NCI-H2196 treated with DMSO at 0.1 percent for 48 hours (cell line): ENCODE measurements around the gene SEC14L6.

Experiments used
- DNase-seq: peaks from one replicate; lab custom pipeline; 2025; ENCODE audit not compliant: unreplicated experiment; lab: John Stamatoyannopoulos, UW

SEC14L6 gene

GRCh38 chr22:30538280-30538679, 8.3 kb downstream of the SEC14L6 start:
- DNase-seq = no peak

DNA sequence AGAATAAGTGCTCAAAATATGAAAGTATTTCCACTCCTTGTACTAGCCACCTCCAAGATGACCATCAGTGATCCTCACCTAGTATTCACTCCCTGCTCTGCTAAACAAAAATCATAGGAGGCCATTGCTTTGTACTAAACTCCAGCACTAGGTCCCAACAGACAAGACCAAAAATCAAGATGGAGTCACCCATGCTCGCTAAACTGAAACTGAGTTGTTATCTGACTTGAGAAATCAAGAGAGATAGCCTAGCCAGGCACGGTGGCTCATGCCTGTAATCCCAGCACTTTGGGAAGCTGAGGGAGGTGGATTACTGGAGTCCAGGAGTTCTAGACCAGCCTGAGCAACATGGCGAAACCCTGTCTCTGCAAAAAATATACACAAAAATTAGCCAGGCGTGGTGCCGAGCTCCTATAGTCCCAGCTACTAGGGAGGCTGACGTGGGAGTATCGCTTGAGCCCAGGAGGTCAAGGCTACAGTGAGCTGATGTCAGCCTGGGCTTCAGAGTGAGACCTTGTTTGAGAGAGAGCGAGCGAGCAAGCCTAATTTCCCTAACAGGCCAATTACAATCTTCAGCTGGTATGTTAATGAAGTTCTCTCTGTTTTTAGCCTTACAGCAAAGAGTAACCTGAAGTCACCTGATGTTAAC, 9.3 kb downstream of the SEC14L6 start:
- DNase-seq = no peak

GRCh38 chr22:30535182-30535581, 11.4 kb downstream of the SEC14L6 start:
- DNase-seq = no peak

DNA sequence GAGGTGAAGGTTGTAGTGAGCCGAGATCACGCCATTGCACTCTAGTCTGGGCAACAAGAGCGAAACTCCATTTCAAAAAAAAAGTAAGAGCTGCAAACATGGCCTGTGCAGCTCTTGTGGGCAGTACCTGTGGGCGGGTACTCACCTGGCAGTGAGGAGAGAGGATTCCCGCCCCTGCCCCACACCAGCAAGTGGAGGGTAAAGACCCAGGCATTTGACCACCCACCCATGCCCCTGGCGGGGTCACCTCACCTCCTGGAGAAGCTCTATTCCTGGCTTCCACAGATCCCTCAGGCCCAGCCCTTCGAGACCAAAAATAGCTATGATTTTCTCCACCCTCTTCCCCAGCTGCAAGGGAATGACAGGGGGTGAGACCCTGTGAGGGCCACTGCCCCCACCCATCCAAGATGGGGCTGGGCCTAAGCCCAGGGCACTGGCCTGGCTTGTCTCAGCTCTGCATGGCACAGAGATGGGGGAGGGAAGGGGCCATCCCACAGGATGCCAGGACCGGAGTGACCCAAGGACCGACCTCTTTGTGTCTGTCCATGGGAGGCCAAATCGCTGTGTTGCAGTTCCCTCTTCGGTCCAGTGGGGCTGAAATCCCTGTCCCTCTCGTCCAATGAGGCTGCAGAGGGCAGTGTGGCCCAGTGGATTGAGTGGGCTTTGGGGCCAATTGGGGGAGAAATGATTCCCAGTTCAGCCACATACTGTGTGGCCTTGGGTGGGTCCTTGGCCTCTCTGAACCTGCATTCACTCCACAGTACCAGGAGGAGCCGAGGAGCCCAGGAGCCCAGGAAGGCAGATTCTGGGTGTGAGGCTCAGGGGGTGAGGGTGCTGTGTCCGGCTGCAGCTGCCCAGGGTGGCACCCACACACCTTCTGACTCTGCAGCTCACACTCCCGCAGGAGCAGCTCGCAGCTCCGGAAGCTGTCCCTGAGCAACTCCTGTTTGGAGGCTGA, 14.6 kb downstream of the SEC14L6 start:
- no peak for DNase-seq

DNA sequence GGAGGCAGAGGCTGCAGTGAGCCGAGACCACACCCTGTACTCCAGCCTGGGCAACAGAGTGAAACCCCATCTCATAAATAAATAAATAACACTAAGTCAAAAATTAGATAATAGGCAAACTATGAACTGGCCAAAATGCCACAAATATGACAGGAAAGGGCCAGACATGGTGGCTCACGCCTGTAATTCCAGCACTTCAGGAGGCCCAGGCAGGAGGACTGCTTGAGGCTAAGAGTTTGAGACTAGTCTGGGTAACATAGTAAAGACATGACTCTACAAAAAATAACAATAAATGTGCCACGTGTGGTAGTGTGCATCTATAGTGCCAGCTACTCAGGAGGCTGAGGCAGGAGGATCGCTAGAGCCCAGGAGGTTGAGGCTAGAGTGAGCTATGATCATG, 19.9 kb downstream of the SEC14L6 start:
- DNase-seq = no peak

DNA sequence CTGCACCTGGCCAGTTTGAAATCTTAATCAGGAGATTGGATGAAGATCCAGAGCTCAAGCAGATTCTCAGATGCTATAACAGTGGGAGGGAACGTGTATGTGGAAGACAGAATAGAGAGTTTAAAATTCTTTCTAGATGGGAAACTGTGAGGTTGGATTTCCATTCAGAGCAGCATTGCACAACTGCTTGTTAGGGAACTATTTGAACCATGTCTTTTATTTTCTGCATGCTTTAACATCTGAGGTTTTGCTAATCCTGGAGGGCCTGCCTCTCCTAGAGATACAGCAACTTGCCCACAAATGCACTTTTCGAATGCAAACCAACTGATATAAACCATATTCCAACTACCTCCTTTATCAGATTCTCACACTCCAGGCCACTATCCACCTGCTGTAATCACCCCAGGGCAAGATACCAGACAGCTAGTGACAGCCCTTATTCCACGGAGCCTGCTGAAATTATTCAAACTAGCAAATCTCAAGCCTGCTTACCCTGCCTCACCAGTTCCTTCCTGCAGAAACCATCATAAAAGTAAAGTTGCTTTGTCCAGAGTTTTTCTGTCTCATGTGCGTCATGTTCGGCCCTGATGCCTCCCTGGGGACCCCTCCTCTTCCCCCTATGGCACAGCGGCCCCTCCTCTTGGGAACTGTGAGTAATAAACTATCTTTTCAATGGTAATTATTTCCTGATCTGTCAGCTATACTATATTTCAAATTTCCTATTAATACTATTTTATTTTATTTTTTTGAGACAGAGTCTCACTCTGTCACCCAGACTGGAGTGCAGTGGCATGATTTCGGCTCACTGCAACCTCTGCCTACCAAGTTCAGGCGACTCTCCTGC, 22.7 kb downstream of the SEC14L6 start:
- DNase-seq = no peak

DNA sequence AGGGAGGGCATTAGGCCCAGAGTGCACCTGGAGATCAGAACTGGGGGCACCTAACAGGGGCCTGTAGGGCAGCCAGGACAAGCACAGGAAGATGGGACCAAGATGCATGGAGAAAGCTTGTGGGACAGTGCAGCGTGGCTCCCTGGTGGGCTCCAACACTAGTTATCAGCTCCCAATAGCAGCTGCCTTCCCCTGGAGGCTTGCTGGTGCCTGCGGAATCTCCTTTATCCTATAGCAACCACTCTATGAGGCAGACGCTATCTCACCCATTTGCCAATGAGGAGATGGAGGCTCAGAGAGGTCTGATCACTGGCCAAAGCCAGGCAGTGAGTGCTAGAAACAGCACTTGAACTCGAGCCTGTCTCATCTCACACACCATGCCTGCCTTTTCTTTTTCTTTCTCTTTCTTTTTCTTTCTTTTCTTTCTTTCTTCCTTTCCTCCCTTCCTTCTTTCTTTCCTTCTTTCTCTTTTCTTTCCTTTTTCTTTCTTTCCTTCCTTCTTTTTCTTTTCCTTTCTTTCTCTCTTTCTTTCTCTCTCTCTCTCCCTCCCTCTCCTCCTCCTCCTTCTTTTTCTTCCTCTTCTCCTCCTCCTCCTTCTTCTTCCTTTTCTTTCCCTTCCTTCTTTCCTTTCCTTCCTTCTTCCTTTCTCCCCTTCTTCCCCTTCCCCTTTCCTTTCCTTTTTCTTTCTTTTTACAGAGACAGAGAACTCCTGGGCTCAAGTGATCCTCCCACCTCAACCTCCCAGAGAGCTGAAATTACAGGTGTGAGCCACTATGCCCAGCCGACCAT, 25.0 kb downstream of the SEC14L6 start:
- no peak for DNase-seq

- DNase-seq = no peak
Measured at GRCh38 chr22:30519842-30520425, 26.6 kb downstream of the SEC14L6 start.

GRCh38 chr22:30516731-30517130, 29.8 kb downstream of the SEC14L6 start:
- DNase-seq = no peak

DNA sequence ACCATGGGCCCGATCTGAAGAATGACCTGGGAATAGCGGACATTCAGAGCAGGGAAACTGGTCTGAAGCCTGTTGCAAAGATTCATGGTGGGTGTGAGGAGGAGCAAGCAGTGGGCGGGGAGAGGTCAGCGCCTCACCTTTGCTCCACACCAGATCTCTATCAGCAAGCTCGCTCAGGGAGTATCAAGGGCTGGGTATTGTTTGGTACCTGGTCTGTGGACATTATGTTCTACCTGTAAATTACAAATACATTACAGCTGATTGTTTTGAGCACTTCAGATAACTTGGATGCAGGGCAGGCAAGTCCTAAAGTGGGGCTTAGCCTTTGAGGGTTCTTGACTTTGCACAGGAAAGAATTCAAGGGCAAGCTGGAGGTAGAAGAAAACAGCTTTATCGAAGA, 30.3 kb downstream of the SEC14L6 start:
- DNase-seq = no peak

- DNase-seq = no peak
Measured at GRCh38 chr22:30514252-30514651, 32.3 kb downstream of the SEC14L6 start.

- no peak for DNase-seq
Measured at GRCh38 chr22:30513462-30513861, 33.1 kb downstream of the SEC14L6 start.

DNA sequence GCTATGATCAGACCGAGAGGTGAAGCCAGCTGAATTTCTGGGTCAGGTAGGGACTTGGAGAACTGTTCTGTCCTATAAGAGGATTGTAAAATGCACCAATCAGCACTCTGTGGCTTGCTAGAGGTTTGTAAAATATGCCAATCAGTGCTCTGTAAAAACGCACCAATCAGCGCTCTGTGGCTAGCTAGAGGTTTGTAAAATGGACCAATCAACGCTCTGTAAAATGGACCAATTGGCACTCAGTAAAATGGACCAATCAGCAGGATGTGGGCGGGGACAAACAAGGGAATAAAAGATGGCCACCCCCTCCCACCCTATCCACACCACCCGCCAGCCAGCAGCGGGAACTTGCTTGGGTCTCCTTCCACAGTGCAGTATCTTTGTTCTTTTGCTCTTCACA, 34.6 kb downstream of the SEC14L6 start:
- DNase-seq = no peak

GRCh38 chr22:30511109-30511508, 35.4 kb downstream of the SEC14L6 start:
- no peak for DNase-seq

- no peak for DNase-seq
Measured at GRCh38 chr22:30508216-30508615, 38.3 kb downstream of the SEC14L6 start.

DNA sequence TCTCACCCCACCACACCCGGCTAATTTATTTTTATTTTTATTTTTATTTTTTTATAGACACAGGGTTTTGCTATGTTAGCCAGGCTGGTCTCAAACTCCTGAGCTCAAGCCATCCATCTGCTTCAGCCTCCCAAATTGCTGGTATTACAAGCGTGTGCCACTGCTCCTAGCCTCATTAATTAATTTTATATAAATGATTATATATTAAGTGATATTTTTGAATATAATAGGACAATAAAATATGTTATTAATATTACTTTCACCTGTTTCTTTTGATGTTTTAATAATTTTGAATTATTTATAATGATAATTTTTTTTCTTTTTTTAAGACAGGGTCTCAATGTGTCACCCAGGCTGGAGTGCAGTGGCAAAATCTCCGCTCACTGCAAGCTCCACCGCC, 38.9 kb downstream of the SEC14L6 start:
- DNase-seq = no peak

GRCh38 chr22:30506507-30506968, 40.0 kb downstream of the SEC14L6 start:
- DNase-seq = no peak

GRCh38 chr22:30503551-30503950, 43.0 kb downstream of the SEC14L6 start:
- no peak for DNase-seq

- no peak for DNase-seq
Measured at GRCh38 chr22:30502911-30503310, 43.6 kb downstream of the SEC14L6 start.

DNA sequence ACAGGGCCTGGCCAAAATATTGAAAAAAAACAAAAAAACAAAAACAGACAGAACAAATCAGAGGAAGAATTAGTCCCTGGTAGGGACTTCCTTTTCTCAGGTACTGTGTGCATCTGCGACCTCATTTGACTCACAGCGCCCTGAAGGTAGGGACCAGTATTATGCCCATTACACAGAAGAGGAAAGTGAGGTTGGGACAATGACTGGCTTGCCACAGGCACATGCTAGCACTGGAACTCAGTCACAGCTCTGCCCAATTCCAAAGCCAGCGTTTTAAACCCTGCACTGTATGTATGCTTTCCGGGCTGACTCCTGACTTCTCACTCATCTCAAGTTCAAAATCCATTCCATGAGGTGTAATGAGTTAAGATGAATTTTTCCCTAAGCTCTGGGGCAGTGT, 44.4 kb downstream of the SEC14L6 start:
- no peak for DNase-seq
